WTC11 (cell line): ENCODE results near the gene WTIP. TPM values are rescaled to one million over a fixed set of nuclear protein-coding genes. Genes with fewer than 3 reads are reported as not detected.

Experiments used
- AFF4 ChIP-seq: sonication (generic); formaldehyde crosslinking; IDR thresholded peaks from 2 replicates; pipeline ENCODE4 v1.8.1; 2023; ENCODE audit warnings: mild to moderate bottlenecking, missing genetic modification reagents, borderline replicate concordance
- ARID4B ChIP-seq: sonication (generic); formaldehyde crosslinking; IDR thresholded peaks from 2 replicates; pipeline ENCODE4 v1.8.0; 2023; ENCODE audit warnings: missing genetic modification reagents, mild to moderate bottlenecking, borderline replicate concordance
- CREM ChIP-seq: sonication (generic); formaldehyde crosslinking; IDR thresholded peaks from 2 replicates; pipeline ENCODE4 v1.8.1; 2022; ENCODE audit warnings: mild to moderate bottlenecking, missing genetic modification reagents, moderate library complexity
- EMX1 ChIP-seq: fragments of 250-450 bp; sonication (Bioruptor Pico); IDR thresholded peaks from 2 replicates; pipeline ENCODE4 v1.8.0; 2021; ENCODE audit warnings: mild to moderate bottlenecking
- ETV6 ChIP-seq: sonication (generic); formaldehyde crosslinking; IDR thresholded peaks from 2 replicates; pipeline ENCODE4 v1.8.1; 2022; ENCODE audit warnings: mild to moderate bottlenecking, missing genetic modification reagents
- FOXK1 ChIP-seq: sonication (generic); formaldehyde crosslinking; IDR thresholded peaks from 2 replicates; pipeline ENCODE4 v1.8.0; 2022; ENCODE audit warnings: mild to moderate bottlenecking, moderate library complexity, missing genetic modification reagents
- FOXP1 ChIP-seq: sonication (generic); formaldehyde crosslinking; IDR thresholded peaks from 2 replicates; pipeline ENCODE4 v1.8.0; 2022; ENCODE audit warnings: missing genetic modification reagents, mild to moderate bottlenecking, moderate library complexity, borderline replicate concordance
- HMGA2 ChIP-seq: fragments of 250-450 bp; sonication (Bioruptor Pico); IDR thresholded peaks from 2 replicates; pipeline ENCODE4 v1.4.0; 2021; ENCODE audit warnings: mild to moderate bottlenecking, moderate library complexity
- IRF2 ChIP-seq: sonication (generic); formaldehyde crosslinking; IDR thresholded peaks from 2 replicates; pipeline ENCODE4 v1.8.0; 2022; ENCODE audit warnings: low read depth, missing genetic modification reagents, borderline replicate concordance
- JUN ChIP-seq: sonication (generic); formaldehyde crosslinking; IDR thresholded peaks from 2 replicates; pipeline ENCODE4 v1.8.0; 2023; ENCODE audit warnings: mild to moderate bottlenecking, missing genetic modification reagents
- NFATC4 ChIP-seq: fragments of 250-450 bp; sonication (Bioruptor Pico); IDR thresholded peaks from 2 replicates; pipeline ENCODE4 v1.9.0; 2021; ENCODE audit warnings: mild to moderate bottlenecking
- PRRX2 ChIP-seq: fragments of 250-450 bp; sonication (Bioruptor Pico); IDR thresholded peaks from 2 replicates; pipeline ENCODE4 v1.8.0; 2021; ENCODE audit warnings: mild to moderate bottlenecking
- RORB ChIP-seq: fragments of 250-450 bp; sonication (Bioruptor Pico); IDR thresholded peaks from 2 replicates; pipeline ENCODE4 v1.9.0; 2021; ENCODE audit warnings: mild to moderate bottlenecking
- SMAD4 ChIP-seq: sonication (generic); formaldehyde crosslinking; IDR thresholded peaks from 2 replicates; pipeline ENCODE4 v1.8.0; 2022; ENCODE audit warnings: mild to moderate bottlenecking, missing genetic modification reagents
- STAT6 ChIP-seq: sonication (generic); formaldehyde crosslinking; conservative IDR thresholded peaks from 2 replicates; pipeline ENCODE4 v1.8.1; 2023; ENCODE audit warnings: mild to moderate bottlenecking, low read depth, missing genetic modification reagents, moderate library complexity
- USF1 ChIP-seq: sonication (generic); formaldehyde crosslinking; IDR thresholded peaks from 2 replicates; pipeline ENCODE4 v1.8.0; 2022; ENCODE audit warnings: mild to moderate bottlenecking, missing genetic modification reagents
- ZMAT4 ChIP-seq: fragments of 250-450 bp; sonication (Bioruptor Pico); IDR thresholded peaks from 2 replicates; pipeline ENCODE4 v1.9.0; 2021; ENCODE audit warnings: mild to moderate bottlenecking
- ZNF317 ChIP-seq: sonication (generic); formaldehyde crosslinking; IDR thresholded peaks from 2 replicates; pipeline ENCODE4 v1.8.1; 2023; ENCODE audit warnings: low read depth, mild to moderate bottlenecking, moderate library complexity, missing genetic modification reagents, borderline replicate concordance
- ZSCAN18 ChIP-seq: fragments of 250-450 bp; sonication (Bioruptor Pico); IDR thresholded peaks from 2 replicates; pipeline ENCODE4 v2.1.2; 2022; ENCODE audit warnings: mild to moderate bottlenecking, moderate library complexity
- total RNA-seq: library from RNA; stranded (reverse); gene quantifications from 3 replicates; pipeline ENCODE4 v1.2.3, GENCODE V29; 2021
- TF ChIP-seq, protein P1 (sequence below): sonication (generic); formaldehyde crosslinking; IDR thresholded peaks from 2 replicates; pipeline ENCODE4 v1.8.1; 2022; ENCODE audit warnings: mild to moderate bottlenecking, moderate library complexity, missing genetic modification reagents
- TF ChIP-seq, protein P2 (sequence below): sonication (generic); formaldehyde crosslinking; conservative IDR thresholded peaks from 2 replicates; pipeline ENCODE4 v1.8.1; 2022; ENCODE audit warnings: mild to moderate bottlenecking, missing genetic modification reagents
- TF ChIP-seq, protein P3 (sequence below): sonication (generic); formaldehyde crosslinking; IDR thresholded peaks from 2 replicates; pipeline ENCODE4 v1.8.0; 2022; ENCODE audit warnings: mild to moderate bottlenecking, missing genetic modification reagents

WTIP gene
- total RNA-seq, 1 experiment from 2014 or later = 14.3 TPM

DNA sequence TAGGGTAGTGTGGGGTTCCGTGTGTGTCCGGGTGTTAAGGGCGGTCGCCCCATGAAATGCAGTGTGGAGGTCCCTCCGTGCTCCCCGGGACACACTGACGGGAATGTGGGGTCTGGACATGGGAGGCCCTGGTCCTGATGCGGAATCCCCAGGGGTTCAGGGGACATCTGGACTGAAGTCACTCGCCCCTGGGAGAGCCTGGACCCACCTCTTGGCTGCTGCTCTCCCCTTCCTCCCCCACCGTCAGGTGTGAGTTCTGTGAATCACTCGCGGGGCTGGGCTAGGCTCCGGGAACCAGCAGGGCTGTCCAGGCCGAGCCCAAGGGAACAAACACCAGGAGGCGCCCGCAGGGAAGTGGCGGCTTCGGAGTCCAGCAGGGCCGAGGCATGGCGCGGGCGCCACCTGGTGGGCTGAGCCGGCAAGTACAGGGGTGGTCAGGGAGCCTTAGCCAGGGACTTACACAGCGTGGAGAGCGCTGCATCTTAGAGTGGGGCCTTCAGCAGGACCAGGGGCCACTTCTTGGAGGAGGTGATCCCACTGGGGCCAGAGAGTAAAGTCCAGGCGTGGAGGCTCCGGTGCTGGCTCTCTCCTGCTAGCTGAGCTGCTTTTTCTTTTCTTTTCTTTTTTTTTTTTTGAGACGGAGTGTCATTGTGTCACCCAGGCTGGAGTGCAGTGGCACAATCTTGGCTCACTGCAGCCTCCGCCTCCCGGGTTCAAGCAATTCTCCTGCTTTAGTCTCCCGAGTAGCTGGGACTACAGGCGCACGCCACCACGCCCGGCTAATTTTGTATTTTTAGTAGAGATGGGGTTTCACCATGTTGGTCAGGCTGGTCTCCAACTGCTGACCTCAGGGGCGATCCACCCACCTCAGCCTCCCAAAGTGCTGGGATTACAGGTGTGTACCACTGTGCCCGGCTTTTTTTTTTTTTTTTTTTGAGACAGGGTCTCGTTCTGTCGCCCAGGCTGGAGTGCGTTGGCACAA, 20.1 kb downstream of the WTIP start (continued):
- TF ChIP-seq, protein P1, sequence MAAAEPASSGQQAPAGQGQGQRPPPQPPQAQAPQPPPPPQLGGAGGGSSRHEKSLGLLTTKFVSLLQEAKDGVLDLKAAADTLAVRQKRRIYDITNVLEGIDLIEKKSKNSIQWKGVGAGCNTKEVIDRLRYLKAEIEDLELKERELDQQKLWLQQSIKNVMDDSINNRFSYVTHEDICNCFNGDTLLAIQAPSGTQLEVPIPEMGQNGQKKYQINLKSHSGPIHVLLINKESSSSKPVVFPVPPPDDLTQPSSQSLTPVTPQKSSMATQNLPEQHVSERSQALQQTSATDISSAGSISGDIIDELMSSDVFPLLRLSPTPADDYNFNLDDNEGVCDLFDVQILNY (CRISPR knock-in tag) = no peak
- TF ChIP-seq FOXP1 (no peak), EMX1 (CRISPR knock-in tag) (peak; percentile 68; the same call in 1 of the 2 replicates), NFATC4 (CRISPR knock-in tag) (no peak), USF1 (CRISPR knock-in tag) (no peak), CREM (CRISPR knock-in tag) (no peak), IRF2 (CRISPR knock-in tag) (no peak), ARID4B (CRISPR knock-in tag) (no peak), PRRX2 (CRISPR knock-in tag) (no peak), STAT6 (no peak), SMAD4 (CRISPR knock-in tag) (no peak), HMGA2 (CRISPR knock-in tag) (no peak), ETV6 (CRISPR knock-in tag) (peak; percentile 51; the same call in 1 of the 2 replicates), RORB (CRISPR knock-in tag) (no peak), FOXK1 (CRISPR knock-in tag) (peak; percentile 34; the same call in 1 of the 2 replicates), ZMAT4 (CRISPR knock-in tag) (no peak), ZNF317 (CRISPR knock-in tag) (no peak), AFF4 (no peak), JUN (CRISPR knock-in tag) (no peak), ZSCAN18 (no peak)
- TF ChIP-seq, protein P2, sequence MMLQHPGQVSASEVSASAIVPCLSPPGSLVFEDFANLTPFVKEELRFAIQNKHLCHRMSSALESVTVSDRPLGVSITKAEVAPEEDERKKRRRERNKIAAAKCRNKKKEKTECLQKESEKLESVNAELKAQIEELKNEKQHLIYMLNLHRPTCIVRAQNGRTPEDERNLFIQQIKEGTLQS = no peak
- TF ChIP-seq, protein P3, sequence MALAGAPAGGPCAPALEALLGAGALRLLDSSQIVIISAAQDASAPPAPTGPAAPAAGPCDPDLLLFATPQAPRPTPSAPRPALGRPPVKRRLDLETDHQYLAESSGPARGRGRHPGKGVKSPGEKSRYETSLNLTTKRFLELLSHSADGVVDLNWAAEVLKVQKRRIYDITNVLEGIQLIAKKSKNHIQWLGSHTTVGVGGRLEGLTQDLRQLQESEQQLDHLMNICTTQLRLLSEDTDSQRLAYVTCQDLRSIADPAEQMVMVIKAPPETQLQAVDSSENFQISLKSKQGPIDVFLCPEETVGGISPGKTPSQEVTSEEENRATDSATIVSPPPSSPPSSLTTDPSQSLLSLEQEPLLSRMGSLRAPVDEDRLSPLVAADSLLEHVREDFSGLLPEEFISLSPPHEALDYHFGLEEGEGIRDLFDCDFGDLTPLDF (CRISPR knock-in tag) = no peak
